ENCODE measurements around the gene TSPAN8. TPM values are rescaled to one million over a fixed set of nuclear protein-coding genes. Genes with fewer than 3 reads are reported as not detected.

The TSPAN8 gene
- total RNA-seq (2013; cell fraction: nucleolus; rRNA removed) = not detected in 2 replicates
- total RNA-seq (2014; rRNA removed) = not detected in 2 replicates
- total RNA-seq (2014; rRNA removed; fragmentation: Illumina TruSeq; extraction: Trizol) = not detected in 2 replicates
- 0.27 and 0.49 TPM in 2 replicates for total RNA-seq (2021)
- not detected for polyA plus RNA-seq (2011; ENCODE audit: low read depth)
- polyA plus RNA-seq (2011; rRNA removed) = 0.16 and 0.35 TPM in 2 replicates
- polyA plus RNA-seq (2011; cell fraction: cytosol; rRNA removed) = 0.04 and 0.08 TPM in 2 replicates
- 0.13 and 0.16 TPM in 2 replicates for polyA plus RNA-seq (2011; cell fraction: nucleus; rRNA removed)
- not detected in 2 replicates for polyA plus RNA-seq (2012)
- not detected in 2 replicates for polyA plus RNA-seq (2014; fragmentation: Illumina TruSeq; extraction: Trizol)
- not detected for polyA plus RNA-seq (2014; fragmentation: Nextera tagmentation; extraction: Ambion mirVana)
- not detected in 2 replicates for polyA plus RNA-seq (2014; rRNA removed)
- not detected for polyA plus RNA-seq (2016; fragmentation: Nextera tagmentation; extraction: Ambion mirVana)
- polyA minus RNA-seq (2011; rRNA and poly(A)+ RNA removed) = 0.31 TPM in 1 of 2 replicates, not detected in the other
- 1.6 TPM in 1 of 2 replicates, not detected in the other for polyA minus RNA-seq (2011; cell fraction: cytosol; rRNA and poly(A)+ RNA removed)
- 0.36 TPM in 1 of 2 replicates, not detected in the other for polyA minus RNA-seq (2011; cell fraction: nucleus; rRNA and poly(A)+ RNA removed)
- percentile 0 among the genes with signal in this experiment for Bru-seq, nascent RNA
- percentile 0 among the genes with signal in this experiment for BruChase-seq, experiment 1, labeled RNA remaining after a 6-hour chase
- BruChase-seq, experiment 2, labeled RNA remaining after a 2-hour chase = percentile 0 among the genes with signal in this experiment
- long read RNA-seq, experiment 1 = 0 reads
- long read RNA-seq, experiment 2, partial matches to known transcripts = 0 of 1 reads
- long read RNA-seq, experiment 2, other reads (novel, unspliced or antisense) = 1 of 1 reads

DNA sequence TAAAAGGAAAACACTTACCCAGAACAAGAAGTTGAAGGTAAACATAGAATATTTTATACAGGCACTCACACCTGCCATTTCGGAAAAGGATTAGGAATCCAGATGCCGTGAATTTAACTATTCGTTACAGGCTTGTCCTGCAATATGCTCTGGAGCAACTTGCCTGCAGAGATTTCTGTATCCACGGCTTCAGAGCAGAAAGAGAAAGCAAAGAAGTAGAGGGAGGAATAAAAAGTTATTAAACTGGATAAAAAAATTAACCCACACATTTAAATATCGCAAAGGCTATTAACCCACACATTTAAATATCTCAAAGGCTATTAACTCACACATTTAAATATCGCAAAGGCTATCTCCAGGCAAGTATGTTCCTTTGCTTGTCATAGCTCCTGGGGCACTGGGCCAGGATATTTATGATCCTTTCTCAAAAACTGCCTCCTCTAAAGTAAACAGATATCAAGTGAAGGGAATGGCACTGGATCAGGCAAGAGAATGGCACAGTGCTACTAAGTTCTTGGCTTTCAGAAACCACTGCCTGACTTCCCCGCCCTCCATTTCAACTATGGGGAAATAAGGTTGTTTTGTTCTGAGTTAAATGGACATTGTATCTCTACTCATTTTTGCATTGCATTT, at the start of gene TSPAN8:
Gene TSPAN8 (minus strand): TSS at position 399 of the 633 bp plus-strand sequence. CDS start 321 bp downstream, at position 78.
- no peak for TF ChIP-seq RB1 (IDR thresholded peaks at IDR 0.05; ENCODE audit: borderline replicate concordance)
- no peak for TF ChIP-seq HDAC2 (IDR thresholded peaks at IDR 0.05)
- TF ChIP-seq, protein P1, sequence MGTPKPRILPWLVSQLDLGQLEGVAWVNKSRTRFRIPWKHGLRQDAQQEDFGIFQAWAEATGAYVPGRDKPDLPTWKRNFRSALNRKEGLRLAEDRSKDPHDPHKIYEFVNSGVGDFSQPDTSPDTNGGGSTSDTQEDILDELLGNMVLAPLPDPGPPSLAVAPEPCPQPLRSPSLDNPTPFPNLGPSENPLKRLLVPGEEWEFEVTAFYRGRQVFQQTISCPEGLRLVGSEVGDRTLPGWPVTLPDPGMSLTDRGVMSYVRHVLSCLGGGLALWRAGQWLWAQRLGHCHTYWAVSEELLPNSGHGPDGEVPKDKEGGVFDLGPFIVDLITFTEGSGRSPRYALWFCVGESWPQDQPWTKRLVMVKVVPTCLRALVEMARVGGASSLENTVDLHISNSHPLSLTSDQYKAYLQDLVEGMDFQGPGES (IDR thresholded peaks at IDR 0.05) = no peak
- TF ChIP-seq PAX8 (IDR thresholded peaks at IDR 0.05) = no peak
- TF ChIP-seq SIN3A (IDR thresholded peaks at IDR 0.05; ENCODE audit: low read depth, low read length) = no peak
- no peak for TF ChIP-seq NR2F1 (conservative IDR thresholded peaks at IDR 0.05)
- no peak for TF ChIP-seq POLR2AphosphoS2 (IDR thresholded peaks at IDR 0.05; ENCODE audit: low read depth, low read length)
- TF ChIP-seq ASH2L (IDR thresholded peaks at IDR 0.05; ENCODE audit: borderline replicate concordance, low read depth) = no peak
- no peak for TF ChIP-seq SP1 (IDR thresholded peaks at IDR 0.05; ENCODE audit: low read depth, low read length)
- TF ChIP-seq ZNF24 (IDR thresholded peaks at IDR 0.05) = no peak
- TF ChIP-seq, protein P2, sequence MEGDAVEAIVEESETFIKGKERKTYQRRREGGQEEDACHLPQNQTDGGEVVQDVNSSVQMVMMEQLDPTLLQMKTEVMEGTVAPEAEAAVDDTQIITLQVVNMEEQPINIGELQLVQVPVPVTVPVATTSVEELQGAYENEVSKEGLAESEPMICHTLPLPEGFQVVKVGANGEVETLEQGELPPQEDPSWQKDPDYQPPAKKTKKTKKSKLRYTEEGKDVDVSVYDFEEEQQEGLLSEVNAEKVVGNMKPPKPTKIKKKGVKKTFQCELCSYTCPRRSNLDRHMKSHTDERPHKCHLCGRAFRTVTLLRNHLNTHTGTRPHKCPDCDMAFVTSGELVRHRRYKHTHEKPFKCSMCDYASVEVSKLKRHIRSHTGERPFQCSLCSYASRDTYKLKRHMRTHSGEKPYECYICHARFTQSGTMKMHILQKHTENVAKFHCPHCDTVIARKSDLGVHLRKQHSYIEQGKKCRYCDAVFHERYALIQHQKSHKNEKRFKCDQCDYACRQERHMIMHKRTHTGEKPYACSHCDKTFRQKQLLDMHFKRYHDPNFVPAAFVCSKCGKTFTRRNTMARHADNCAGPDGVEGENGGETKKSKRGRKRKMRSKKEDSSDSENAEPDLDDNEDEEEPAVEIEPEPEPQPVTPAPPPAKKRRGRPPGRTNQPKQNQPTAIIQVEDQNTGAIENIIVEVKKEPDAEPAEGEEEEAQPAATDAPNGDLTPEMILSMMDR (IDR thresholded peaks at IDR 0.05 in 2 of 3, conservative IDR thresholded peaks at IDR 0.05 in 1 of 3; ENCODE audit: control insufficient read depth in 2 of 3, extremely low read depth in 1 of 3, insufficient read depth in 1 of 3, low read depth in 3 of 3, low read length in 3 of 3) = no peak
- TF ChIP-seq SMC3 (IDR thresholded peaks at IDR 0.05; ENCODE audit: borderline replicate concordance, low read length) = no peak
- no peak for TF ChIP-seq IKZF2 (IDR thresholded peaks at IDR 0.05)
- TF ChIP-seq ZZZ3 (IDR thresholded peaks at IDR 0.05; ENCODE audit: control insufficient read depth, insufficient read length, low read depth) = no peak
- no peak within 1 kb of the TSS for H2AFZ ChIP-seq (ENCODE audit: control insufficient read depth, low read depth, low read length)
- H3K27ac ChIP-seq (ENCODE audit: control insufficient read depth, insufficient read depth) = no peak within 1 kb of the TSS
- CTCF ChIA-PET = no interaction called here
- RAD21 ChIA-PET (ENCODE audit: unreplicated experiment) = no interaction called here
- no peak for DNase-seq (ENCODE audit: low read depth, low spot score)
- in situ Hi-C loops (cut with MboI) = no loop called here
- H3K9me3 ChIP-seq (replicated peaks; ENCODE audit: control insufficient read depth, insufficient read depth, low read length) = no peaks in the 10 kb centered on the region
- no peaks in the 10 kb centered on the region for H3K36me3 ChIP-seq (ENCODE audit: control insufficient read depth in 2 of 2, insufficient read depth in 2 of 2, low read length in 1 of 2)
- ATAC-seq = no peak
- POLR2A ChIA-PET = no interaction called here
- no peaks in the 10 kb centered on the region for H3K4me1 ChIP-seq (ENCODE audit: control insufficient read depth, insufficient read depth, low read length)
- H3K9ac ChIP-seq (ENCODE audit: control insufficient read depth, insufficient read depth, low read length) = no peak within 1 kb of the TSS
- WGBS (ENCODE audit: insufficient coverage, insufficient replicate concordance, low lambda C conversion rate, missing lambda C conversion rate) = 33% methylated on average over 7 of the region's 7 CpGs
- no peak within 1 kb of the TSS for H3K4me3 ChIP-seq
- no peak within 1 kb of the TSS for H3K4me2 ChIP-seq (ENCODE audit: control insufficient read depth, insufficient read depth)
- BruUV-seq (replicated peaks) = no TSS peak
- SMC1A ChIA-PET (ENCODE audit: uncharacterized antibody, unreplicated experiment) = no interaction called here
- no peaks in the 10 kb centered on the region for H4K20me1 ChIP-seq (ENCODE audit: control insufficient read depth, insufficient read depth)
- H3K27me3 ChIP-seq (replicated peaks in 1 of 2; ENCODE audit: control insufficient read depth in 2 of 2, insufficient read depth in 2 of 2, low read length in 1 of 2) = no peaks in the 10 kb centered on the region
- intact Hi-C loops (cut with micrococcal nuclease; ENCODE audit: unreplicated experiment) = no loop called here
- H3K79me2 ChIP-seq (ENCODE audit: control insufficient read depth, insufficient read depth, low read length) = no peaks in the 10 kb centered on the region
- FAIRE-seq = no peak
